ENCODE results near the gene AHCYL2. TPM values are rescaled to one million over a fixed set of nuclear protein-coding genes. Genes with fewer than 3 reads are reported as not detected.
"Not testable (repeated sequence)": the region's sequence is repeated elsewhere in the genome, so short reads cannot be mapped to it uniquely, and the experiment has no call there.

AHCYL2 gene
- total and polyA plus RNA-seq, 2 donors, result 9.0 to 20.3 TPM

DNA sequence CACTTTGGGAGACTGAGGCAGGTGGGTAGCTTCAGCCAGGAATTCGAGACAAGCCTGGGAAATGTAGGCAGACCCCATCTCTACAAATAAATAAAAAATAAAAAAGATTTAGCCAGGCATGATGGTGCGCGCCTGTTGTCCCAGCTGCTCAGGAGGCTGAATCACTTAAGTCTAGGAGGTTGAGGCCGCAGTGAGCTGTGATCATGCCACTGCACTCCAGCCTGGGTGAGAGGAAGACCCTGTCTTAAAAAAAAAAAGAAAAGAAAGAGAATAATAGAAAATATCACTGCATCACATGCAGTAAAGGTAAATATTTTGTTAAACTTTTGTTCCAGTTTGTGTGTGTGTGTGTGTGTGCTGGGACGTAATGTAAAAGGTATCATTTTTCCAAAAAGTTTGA lies 212.4 kb downstream of the AHCYL2 start:
- Histone ChIP-seq H3K4me1 (ENCODE audit: insufficient read depth) (no peaks in the 10 kb centered on the region), H3K27ac (ENCODE audit: low read depth) (no peak overlapping the region), H3K36me3 (ENCODE audit: insufficient read depth) (no peaks in the 10 kb centered on the region), H3K4me3 (ENCODE audit: low read depth, low read length) (no peak overlapping the region)
- 97% methylated on average over 5 of the region's 5 CpGs for WGBS
- no peak for DNase-seq (ENCODE audit: extremely low spot score)

DNA sequence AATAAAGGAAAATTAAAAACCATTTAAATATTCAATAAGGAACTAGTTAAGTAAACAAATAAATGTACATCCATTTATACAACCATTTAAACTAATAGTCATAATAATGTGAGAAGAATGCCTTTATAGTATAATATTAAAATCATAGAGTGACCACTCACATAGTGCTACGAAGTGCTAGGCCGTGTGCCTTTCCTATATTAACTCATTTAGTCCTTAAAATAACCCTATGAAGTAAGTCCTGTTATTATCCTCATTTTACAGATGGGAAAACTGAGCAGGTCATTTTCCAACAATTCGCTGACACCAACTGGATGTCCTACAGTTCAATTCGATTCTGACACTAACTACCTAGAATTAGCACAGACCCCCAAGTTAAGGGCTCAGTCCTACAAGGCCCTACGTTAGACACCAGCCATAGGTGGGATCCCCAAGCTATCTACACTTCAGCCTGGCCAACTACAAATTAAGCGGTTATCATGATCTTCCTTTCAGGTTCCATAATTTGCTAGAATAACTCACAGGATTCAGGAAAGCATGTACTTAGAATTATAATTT lies 213.5 kb downstream of the AHCYL2 start:
- 96% methylated on average over 6 of the region's 6 CpGs for WGBS
- H3K27ac ChIP-seq (ENCODE audit: low read depth), result no peak overlapping the region
- DNase-seq (ENCODE audit: extremely low spot score), result no peak
- H3K4me3 ChIP-seq (ENCODE audit: low read depth, low read length), result no peak overlapping the region
- H3K36me3 ChIP-seq (ENCODE audit: insufficient read depth), result no peaks in the 10 kb centered on the region
- H3K4me1 ChIP-seq (ENCODE audit: insufficient read depth), result no peaks in the 10 kb centered on the region

DNA sequence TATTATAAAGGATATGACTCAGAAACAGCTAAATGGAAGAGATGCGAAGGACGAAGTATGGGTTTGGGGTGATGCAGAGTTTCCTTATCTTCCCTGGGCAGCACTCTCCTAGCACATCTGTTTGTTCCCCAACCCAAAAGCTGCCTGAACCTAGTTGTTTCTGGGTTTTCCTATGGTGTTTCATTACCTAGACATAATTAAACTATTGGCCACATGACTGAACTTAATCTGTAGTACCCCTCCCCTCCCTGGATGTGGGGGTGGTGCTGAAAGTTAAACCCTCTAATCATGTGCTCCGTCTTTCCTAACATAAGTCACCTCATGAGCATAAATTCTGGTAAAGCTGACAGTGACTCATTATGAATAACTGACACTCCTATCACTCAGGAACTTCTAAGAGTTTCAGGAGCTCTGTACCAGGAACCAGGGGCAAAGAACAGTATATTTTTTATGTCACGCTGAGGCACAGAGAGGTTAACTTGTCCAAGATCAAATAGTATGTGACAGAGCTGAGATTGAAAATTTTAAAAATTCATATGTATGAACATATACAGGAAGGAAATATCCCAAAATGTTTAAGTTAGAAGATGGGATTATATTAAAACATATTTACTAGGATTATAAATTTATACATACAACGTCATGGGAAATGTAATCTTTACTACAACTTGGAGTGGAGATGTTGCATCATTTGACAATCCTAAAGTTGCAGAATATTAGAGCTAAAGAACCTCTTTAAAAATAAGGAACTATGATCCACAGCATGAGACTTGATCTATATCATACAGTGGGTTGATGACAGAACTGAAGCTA lies 214.2 kb downstream of the AHCYL2 start:
- H3K36me3 ChIP-seq (ENCODE audit: insufficient read depth), result no peaks in the 10 kb centered on the region
- H3K4me3 ChIP-seq (ENCODE audit: low read depth, low read length), result no peak overlapping the region
- no peak for DNase-seq (ENCODE audit: extremely low spot score)
- H3K4me1 ChIP-seq (ENCODE audit: insufficient read depth), result no peaks in the 10 kb centered on the region
- no peak overlapping the region for H3K27ac ChIP-seq (ENCODE audit: low read depth)
- WGBS, result 84% methylated on average over 5 of the region's 5 CpGs

DNA sequence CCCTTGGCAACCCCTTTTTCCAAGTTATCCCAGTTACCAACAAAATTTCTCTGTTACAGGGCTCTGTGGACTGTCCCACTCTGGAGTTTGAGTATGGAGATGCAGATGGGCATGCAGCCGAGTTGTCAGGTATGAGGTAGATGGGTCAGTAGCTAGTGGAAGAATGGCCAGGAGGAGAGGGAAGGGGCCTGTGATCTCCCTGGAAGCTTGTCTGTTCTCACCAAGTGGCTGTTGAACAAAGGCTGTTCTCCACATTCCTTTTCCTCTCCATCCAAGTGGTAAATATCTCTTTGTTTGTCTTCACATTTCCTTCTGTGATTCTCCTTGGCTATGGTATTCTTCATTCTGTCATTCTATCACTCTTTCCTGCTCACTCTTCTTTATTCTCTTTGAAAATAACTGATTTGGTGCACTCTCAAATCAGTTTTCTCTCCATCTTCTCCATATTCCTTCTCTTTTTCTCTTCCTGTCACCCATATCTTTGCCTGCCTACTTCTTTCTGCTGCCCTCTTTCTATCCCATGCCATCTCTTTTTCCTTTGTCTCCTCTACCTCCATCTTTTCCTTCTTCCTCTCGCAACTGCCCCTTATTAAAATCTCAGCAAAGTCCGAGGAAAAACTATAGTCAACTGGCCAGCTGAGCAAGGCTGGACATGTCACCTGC lies 215.3 kb downstream of the AHCYL2 start:
- Histone ChIP-seq H3K36me3 (ENCODE audit: insufficient read depth) (no peaks in the 10 kb centered on the region), H3K27ac (ENCODE audit: low read depth) (no peak overlapping the region), H3K4me1 (ENCODE audit: insufficient read depth) (no peaks in the 10 kb centered on the region), H3K4me3 (ENCODE audit: low read depth, low read length) (no peak overlapping the region)
- no peak for DNase-seq (ENCODE audit: extremely low spot score)
- 89% methylated on average over 3 of the region's 3 CpGs for WGBS

DNA sequence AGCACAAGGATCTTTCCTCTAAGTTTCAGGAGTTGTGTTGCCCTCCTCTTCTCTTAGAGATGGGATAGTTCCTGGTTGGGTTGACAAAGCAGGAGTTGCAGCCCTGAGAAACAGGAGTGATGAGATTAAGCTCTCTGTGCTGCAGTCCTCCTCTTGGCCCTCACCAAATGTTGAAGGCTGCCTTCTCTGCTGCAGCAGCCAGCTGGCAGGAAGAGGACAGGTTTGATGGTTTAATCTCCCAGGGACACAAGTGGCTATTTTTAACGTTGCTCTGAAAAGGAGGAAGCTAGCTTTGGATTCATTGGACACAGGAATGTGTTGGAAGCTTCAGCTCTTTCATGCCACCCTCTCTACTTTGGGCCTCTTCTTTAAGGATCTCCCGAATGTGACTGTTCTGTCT lies 218.8 kb downstream of the AHCYL2 start:
- no peaks in the 10 kb centered on the region for H3K4me1 ChIP-seq (ENCODE audit: insufficient read depth)
- H3K4me3 ChIP-seq (ENCODE audit: low read depth, low read length), result no peak overlapping the region
- 25% methylated on average over 2 of the region's 2 CpGs for WGBS
- no peak overlapping the region for H3K27ac ChIP-seq (ENCODE audit: low read depth)
- DNase-seq (ENCODE audit: extremely low spot score), result no peak
- no peaks in the 10 kb centered on the region for H3K36me3 ChIP-seq (ENCODE audit: insufficient read depth)

DNA sequence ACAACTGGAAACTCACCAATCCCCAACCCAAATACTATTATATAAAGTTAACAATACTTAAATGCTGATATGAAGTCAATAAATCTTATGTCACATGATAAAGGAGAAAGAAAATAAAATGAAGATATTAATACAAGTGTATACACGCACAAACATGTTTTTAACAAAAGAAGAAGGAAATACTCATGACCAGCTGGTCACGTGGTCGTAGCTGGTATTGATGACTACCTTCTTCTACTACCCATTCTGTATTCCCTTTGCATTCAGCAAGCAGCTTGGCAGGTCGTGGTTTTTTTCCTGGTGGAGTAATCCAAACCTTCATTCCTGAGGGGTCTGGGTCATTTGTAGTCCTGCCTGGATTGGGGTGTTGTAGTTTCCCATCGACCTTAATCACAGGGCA lies 219.9 kb downstream of the AHCYL2 start:
- H3K4me3 ChIP-seq (ENCODE audit: low read depth, low read length); H3K36me3 ChIP-seq (ENCODE audit: insufficient read depth); H3K27ac ChIP-seq (ENCODE audit: low read depth); DNase-seq (ENCODE audit: extremely low spot score); H3K4me1 ChIP-seq (ENCODE audit: insufficient read depth): not testable (repeated sequence)
- WGBS, result 93% methylated on average over 5 of the region's 5 CpGs

DNA sequence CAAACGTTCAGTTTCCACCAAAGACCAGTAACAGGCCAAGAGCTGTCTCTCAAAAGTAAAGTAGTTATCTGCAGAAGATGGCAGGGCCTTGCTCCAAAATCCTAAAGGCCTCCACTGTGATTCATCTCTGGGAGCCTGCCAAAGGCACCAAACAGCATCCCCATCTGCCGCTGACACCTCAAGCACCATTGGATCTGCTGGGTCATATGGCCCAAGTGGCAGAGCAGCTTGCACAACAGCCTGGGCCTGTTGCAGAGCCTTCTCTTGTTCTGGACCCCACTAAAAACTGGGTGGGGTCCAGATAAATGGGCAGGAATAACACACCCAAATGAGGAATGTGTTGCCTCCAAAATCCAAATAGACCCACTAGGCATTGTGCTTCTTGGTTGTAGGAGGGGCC lies 222.1 kb downstream of the AHCYL2 start:
- not testable (repeated sequence) for H3K27ac ChIP-seq (ENCODE audit: low read depth); H3K36me3 ChIP-seq (ENCODE audit: insufficient read depth); DNase-seq (ENCODE audit: extremely low spot score); H3K4me1 ChIP-seq (ENCODE audit: insufficient read depth); H3K4me3 ChIP-seq (ENCODE audit: low read depth, low read length)
- 46% methylated on average over 2 of the region's 2 CpGs for WGBS

DNA sequence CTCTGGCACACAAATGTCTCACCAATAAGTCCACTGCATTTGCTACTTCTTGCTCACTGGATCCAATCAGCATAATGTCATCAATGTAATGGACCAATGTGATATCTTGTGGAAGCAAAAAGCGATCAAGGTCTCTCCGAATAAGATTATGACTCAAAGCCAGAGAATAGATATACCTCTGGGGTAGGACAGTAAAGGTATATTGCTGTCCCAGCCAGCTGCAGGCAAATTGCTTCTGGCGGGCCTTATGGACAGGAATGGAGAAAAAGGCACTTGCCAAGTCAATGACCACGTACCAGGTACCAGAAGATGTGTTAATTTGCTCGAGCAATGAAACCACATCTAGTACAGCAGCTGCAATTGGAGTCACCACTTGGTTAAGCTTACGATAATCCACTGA lies 222.6 kb downstream of the AHCYL2 start:
- not testable (repeated sequence) for H3K4me1 ChIP-seq (ENCODE audit: insufficient read depth); H3K4me3 ChIP-seq (ENCODE audit: low read depth, low read length); H3K36me3 ChIP-seq (ENCODE audit: insufficient read depth); DNase-seq (ENCODE audit: extremely low spot score); H3K27ac ChIP-seq (ENCODE audit: low read depth)
- WGBS, result 97% methylated on average over 6 of the region's 6 CpGs

DNA sequence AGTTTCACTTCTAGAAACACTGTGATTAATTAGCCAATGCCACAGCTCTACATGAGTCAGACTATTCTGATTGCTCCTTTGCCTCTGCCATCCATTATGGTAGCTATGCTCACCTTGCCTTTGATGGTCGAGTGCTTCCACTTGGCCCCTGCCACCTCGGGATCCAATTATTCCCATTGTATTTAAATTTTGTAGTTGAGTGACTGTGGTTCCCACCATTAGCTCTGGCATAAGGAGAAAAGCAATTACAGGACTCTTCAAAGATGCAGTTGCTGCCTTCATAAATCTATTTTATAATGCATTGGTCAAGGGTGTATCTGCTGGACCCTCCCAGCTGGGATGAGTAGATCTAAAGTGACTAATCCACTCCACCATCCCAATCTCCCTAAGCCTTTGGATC lies 223.8 kb downstream of the AHCYL2 start:
- not testable (repeated sequence) for DNase-seq (ENCODE audit: extremely low spot score); H3K4me3 ChIP-seq (ENCODE audit: low read depth, low read length); H3K27ac ChIP-seq (ENCODE audit: low read depth); H3K36me3 ChIP-seq (ENCODE audit: insufficient read depth); H3K4me1 ChIP-seq (ENCODE audit: insufficient read depth)
- 91% methylated on average over 2 of the region's 2 CpGs for WGBS

DNA sequence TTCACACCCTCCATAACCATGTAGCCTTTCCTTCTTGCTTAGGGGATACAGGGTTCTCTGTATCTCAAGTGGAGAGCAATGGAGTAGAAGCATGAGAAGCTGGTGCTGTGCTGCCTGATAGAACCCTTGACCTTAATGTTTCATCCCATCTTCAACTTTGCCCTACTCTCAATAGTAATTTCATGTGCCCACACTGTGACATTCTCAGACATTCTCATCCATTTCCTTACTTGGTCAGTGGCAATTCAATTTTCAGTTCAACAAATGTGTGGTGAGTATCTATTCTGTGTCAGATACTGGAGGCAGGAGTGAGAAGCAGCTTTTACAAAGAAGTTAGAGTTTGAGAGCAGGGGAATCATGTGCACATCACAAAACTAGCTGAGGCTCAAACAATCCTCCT lies 225.5 kb downstream of the AHCYL2 start:
- H3K36me3 ChIP-seq (ENCODE audit: insufficient read depth), result no peaks in the 10 kb centered on the region
- H3K27ac ChIP-seq (ENCODE audit: low read depth), result no peak overlapping the region
- DNase-seq (ENCODE audit: extremely low spot score), result no peak
- H3K4me3 ChIP-seq (ENCODE audit: low read depth, low read length), result no peak overlapping the region
- H3K4me1 ChIP-seq (ENCODE audit: insufficient read depth), result no peaks in the 10 kb centered on the region

DNA sequence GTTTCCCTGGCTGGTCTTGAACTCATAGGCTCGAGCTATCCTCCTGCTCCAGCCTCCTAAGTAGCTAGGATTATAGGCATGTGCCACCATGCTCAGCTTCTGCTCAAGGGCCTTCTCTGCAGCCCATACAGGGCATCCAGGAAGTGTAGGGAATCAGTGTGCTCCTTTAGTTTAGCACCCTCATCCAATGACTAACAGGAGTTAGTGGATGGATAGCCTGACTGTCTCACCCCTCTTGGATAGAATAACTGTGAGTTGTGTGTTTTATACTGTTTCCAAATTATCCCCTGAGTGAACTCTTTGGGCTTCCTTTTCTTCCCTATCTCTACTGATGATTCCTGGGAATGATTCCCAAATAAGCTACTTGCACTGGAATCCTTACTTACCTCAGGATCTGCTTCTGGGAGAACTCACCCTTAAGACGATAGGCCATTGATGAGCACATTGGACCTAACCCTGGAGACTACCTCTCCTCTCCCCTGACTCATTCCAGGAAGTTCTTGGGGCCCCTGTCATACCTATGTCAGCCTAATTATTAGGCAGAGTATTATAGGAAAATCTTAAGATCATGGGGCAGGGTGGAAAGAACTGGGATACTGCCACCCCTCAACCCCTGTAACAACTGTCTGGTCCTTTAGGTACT lies 227.9 kb downstream of the AHCYL2 start:
- Histone ChIP-seq H3K4me1 (ENCODE audit: insufficient read depth) (no peaks in the 10 kb centered on the region), H3K4me3 (ENCODE audit: low read depth, low read length) (no peak overlapping the region), H3K27ac (ENCODE audit: low read depth) (no peak overlapping the region), H3K36me3 (ENCODE audit: insufficient read depth) (no peaks in the 10 kb centered on the region)
- no peak for DNase-seq (ENCODE audit: extremely low spot score)
- WGBS, result 92% methylated on average over 2 of the region's 2 CpGs

DNA sequence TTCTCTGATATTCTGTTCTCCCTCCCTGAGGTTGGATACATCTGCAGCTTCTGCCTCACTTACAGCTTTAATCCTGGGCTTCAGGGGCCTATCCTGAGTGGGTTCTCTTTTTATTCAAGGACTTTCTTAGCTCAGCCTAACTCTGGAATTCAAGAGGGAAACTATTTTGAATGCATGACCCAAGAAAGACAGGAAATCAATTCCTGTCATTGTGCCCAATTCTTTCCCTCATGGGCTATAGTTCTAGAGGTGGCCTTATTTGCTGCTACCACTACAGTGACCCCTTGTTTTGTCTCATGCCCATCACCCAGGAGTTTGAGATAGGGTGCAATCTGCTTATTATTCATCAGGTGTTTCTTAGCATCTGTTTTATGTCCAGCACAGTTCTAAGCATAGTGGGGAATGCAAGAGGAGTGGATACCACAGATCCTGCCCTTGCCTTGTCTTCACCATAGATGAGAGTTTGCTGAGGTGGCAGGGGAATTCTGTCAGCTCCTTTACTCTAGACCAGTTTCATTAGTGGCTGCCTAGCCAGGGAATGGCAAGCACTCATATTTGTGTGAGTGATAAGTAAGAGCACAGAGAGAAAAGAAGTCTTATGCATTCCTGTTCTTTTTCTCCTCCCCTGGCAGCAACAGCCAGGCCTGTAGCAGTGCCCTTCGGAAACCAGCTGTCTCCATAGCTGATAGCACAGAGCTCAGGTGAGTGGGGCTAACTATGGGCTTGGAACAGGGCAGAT lies 228.8 kb downstream of the AHCYL2 start:
- WGBS, result 97% methylated on average over 1 of the region's 1 CpG
- H3K36me3 ChIP-seq (ENCODE audit: insufficient read depth), result no peaks in the 10 kb centered on the region

DNA sequence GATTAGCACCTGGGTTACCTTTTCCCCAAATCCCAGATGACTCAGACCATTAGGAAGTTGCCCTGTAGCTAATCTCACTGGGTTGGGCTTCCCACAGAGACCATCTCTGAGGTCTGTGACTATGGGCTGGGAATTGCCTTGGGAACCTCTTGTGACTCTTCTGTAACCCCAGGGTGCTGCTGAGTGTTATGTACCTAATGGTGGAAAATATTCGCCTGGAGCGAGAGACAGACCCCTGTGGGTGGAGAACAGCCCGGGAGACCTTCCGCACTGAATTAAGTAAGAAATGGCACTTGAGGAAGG lies 229.4 kb downstream of the AHCYL2 start:
- Histone ChIP-seq H3K27ac (ENCODE audit: low read depth) (no peak overlapping the region), H3K4me3 (ENCODE audit: low read depth, low read length) (no peak overlapping the region), H3K36me3 (ENCODE audit: insufficient read depth) (no peaks in the 10 kb centered on the region), H3K4me1 (ENCODE audit: insufficient read depth) (no peaks in the 10 kb centered on the region)
- 89% methylated on average over 4 of the region's 4 CpGs for WGBS
- no peak for DNase-seq (ENCODE audit: extremely low spot score)

More for the DNA sequence above, 228.8 kb downstream of the AHCYL2 start:
- no peaks in the 10 kb centered on the region for H3K4me1 ChIP-seq (ENCODE audit: insufficient read depth)
- H3K4me3 ChIP-seq (ENCODE audit: low read depth, low read length), result no peak overlapping the region
- no peak for DNase-seq (ENCODE audit: extremely low spot score)
- no peak overlapping the region for H3K27ac ChIP-seq (ENCODE audit: low read depth)
